ENCODE results near the gene GYS1.

Gene GYS1

GRCh38 chr19:48988286-48988685 lies 4.8 kb downstream of the GYS1 start:
- DNase-seq, result no peak

DNA sequence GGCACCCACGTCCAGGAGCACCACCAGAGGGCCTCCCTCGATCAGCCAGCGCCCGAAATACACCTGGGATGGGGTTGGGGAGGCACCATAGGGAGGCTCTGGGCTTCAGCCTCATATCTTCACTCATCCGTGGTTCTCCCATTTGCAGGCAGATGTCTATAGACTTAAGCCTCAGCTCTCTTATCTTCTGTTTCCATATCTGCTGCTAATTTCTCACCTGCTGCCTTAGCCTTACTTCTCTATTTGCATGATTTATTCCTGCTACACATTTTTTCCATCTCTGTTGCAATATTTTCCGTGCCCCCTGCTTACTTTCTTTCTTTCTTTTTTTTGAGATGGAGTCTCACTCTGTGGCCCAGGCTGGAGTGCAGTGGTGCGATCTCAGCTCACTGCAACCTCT lies 5.8 kb downstream of the GYS1 start:
- no peak for DNase-seq

GRCh38 chr19:48986211-48986610 lies 6.9 kb downstream of the GYS1 start:
- no peak for DNase-seq

- no peak for DNase-seq
These were observed 7.4 kb downstream of the GYS1 start for GRCh38 chr19:48985711-48986110.

- no peak for DNase-seq
These were observed 10.8 kb downstream of the GYS1 start for GRCh38 chr19:48982280-48982679.

- DNase-seq, result no peak
These were observed 16.0 kb downstream of the GYS1 start for GRCh38 chr19:48977061-48977460.

DNA sequence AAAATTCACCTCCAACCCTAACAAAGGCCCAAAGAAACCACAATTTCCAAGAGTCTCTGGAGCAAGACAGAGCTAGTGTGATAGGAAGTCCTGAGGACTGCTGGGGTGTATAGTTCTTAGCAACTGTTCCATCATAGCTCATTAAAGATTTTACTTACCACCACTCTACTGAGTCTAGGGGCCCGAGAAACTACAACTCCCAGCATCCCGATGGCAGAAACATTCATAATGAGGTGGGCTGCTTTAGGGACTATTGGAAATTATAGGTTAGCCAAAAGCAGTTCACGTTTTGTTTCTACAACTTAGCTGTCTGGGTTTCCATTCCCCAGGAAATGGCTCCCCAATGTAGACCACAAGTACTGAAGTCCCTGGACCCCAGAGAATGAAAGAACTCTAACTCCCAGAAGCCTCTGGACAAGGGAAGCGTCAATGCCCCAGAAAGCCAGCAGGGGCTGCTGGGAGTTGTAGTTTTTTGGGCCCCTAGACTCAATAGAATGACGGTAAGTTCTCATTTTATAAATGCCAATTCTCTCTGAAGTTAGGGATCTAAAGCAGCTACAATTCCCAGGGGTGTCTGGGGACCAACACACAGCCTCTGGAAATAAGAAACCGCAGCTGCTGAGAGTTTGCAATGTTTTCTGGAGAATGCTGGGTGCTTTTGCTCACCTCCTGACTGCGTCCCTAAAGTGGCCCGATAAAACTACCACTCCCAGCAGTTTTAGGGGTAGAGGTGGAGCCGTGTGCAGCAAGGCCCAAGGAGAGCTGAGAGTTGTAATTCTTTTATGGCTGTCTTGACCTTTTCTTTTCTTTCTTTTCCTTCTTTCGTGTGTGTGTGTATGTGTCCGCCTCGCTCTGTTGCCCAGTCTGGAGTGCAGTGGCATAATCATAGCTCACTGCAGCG lies 16.9 kb downstream of the GYS1 start:
- DNase-seq, result no peak

DNA sequence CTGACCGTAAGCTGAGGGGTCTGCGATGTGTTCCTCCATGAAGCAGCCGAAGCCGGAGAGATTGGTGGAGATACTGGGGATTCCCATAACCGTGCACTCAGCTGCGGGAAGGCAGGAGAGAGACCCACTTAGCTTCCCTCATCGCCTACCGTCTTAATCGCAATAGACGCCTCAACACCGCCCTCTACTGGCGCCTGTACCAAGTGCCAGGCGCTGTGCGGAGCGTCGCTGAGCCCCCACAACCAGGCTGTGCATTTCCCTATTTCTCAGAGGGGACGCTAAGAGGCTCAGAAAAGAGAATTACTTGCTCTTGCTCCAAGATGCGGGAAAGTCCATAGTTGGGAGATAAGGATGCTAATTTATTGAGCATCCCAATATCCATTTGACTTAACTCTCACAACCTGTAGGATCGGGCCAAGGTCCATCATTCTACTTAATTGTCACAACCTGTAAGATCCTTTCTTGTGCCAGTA lies 22.1 kb downstream of the GYS1 start:
- peak in 1 of 2 experiments; percentile 42 for DNase-seq

DNA sequence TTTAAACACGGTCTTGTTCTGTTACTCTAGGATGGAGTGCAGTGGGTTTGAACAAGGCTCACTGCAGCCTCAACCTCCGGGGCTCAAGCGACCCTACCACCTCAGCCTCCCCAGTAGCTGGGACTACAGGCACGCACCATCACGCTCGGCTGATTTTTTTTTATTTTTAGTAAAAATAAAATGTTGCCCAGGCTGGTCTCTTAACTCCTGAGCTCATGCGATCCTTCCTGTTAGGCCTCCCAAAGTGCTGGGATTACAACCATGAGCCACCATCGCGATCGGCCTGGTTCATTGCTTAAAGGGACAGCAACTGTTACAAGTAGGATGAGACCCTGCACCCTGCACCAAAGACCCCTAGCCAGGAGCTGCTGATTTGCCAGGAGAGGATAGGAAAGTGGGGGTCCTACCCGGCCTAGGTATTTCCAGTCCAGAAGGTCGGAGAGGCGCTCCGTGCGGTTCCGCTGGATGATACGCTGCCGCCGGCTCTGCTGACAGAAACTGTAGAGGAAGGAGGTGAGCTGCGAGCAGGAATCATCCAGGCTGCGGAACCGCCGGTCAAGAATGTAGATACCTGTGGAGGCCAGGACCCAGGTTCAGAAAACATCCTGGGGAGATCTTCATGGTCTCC lies 22.9 kb downstream of the GYS1 start:
- DNase-seq, result no peak

DNA sequence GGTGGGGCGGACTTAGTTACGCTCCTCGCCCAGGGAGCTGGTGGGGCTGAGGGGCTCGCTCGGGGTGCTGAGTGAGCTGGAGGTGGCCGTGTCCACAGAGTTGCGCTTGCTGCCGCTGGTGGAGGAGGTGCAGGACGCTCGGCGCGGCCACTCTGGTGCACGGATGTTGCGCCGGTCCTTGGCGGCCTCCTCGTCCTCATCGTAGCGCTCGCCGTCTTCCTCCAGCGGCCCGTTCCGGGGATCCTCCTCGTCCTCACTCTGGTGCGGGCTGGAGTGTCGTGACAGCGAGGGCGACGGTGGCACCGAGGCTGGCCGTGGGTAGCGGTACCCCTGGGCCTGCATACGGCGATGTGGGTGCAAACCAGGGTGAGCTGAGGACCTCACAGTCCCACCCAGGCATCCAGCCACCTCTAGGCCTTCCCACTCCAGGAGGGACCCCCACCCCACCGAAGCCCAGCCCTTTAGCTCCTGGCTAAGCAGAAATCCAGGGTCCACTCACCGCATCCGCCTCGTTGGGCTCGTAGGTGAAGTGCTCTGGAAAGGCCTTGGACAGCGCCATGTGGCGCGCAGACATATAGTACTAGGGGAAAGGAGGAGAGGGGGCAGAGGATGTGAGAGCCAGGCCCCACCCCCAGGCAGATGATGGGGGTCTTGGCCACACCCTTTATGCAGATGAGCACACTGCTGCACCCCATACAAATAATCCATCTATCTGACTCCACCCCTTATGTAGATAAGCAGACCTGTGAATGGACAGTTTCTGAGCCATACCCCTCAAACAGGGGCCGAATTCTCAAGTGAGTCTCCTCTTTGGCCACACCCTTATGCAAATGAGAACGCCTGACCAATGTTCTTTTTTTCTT lies 23.6 kb downstream of the GYS1 start:
- no peak for DNase-seq

- DNase-seq, result no peak
These were observed 24.3 kb downstream of the GYS1 start for GRCh38 chr19:48968813-48969218.

- no peak for DNase-seq
These were observed 24.9 kb downstream of the GYS1 start for GRCh38 chr19:48968179-48968661.

- DNase-seq, result no peak
These were observed 25.5 kb downstream of the GYS1 start for GRCh38 chr19:48967346-48968178.

DNA sequence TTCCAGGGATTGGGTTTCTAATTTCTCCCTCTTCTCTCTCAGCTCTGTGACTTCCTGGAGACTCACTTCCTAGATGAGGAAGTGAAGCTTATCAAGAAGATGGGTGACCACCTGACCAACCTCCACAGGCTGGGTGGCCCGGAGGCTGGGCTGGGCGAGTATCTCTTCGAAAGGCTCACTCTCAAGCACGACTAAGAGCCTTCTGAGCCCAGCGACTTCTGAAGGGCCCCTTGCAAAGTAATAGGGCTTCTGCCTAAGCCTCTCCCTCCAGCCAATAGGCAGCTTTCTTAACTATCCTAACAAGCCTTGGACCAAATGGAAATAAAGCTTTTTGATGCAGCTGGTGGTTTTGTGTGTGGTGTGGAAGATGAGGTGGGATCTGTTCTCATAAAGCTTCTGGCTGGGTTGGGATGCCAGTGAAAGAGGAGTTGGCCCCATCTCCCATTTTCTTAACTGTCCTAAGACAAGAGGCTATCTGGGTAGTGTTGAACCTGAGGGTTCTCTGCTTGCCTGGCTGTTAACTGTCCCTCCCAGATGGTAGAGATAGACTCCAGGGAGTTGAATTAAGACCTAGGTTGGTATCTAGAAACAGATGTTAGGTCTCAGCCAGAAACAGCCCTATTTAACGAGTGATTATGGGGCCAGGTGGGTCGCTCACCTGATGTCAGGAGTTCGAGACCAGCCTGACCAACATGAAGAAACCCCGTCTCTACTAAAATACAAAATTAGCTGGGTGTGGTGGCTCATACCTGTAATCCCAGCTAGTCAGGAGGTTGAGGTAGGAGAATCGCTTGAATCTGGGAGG lies 26.4 kb downstream of the GYS1 start:
- no peak for DNase-seq

DNA sequence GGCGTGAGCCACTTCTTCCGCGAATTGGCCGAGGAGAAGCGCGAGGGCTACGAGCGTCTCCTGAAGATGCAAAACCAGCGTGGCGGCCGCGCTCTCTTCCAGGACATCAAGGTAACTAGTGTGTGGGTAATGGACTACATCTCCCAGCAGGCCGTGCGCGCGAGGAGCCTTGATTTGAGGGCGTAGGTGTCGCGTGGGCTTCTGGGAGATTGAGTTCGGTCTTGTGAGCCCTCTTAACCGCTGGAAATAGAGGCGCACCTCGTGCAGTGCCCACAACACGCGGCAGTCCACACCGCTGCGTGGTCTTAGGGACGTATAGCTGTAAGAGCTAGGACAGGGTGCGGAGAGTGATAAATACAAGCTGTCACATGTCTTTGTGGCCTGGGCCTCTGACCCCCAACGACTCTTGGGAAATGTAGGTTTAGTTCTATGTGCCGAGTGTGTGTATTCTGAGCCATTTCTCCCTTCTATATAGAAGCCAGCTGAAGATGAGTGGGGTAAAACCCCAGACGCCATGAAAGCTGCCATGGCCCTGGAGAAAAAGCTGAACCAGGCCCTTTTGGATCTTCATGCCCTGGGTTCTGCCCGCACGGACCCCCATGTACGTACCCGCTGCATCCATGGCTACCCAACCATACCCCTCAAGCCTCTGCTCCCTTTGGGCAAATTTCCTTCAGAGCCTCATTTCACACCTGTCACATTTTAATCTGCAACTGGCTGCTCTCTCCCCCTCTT lies 27.1 kb downstream of the GYS1 start:
- DNase-seq, result peak; percentile 43 to 77

DNA sequence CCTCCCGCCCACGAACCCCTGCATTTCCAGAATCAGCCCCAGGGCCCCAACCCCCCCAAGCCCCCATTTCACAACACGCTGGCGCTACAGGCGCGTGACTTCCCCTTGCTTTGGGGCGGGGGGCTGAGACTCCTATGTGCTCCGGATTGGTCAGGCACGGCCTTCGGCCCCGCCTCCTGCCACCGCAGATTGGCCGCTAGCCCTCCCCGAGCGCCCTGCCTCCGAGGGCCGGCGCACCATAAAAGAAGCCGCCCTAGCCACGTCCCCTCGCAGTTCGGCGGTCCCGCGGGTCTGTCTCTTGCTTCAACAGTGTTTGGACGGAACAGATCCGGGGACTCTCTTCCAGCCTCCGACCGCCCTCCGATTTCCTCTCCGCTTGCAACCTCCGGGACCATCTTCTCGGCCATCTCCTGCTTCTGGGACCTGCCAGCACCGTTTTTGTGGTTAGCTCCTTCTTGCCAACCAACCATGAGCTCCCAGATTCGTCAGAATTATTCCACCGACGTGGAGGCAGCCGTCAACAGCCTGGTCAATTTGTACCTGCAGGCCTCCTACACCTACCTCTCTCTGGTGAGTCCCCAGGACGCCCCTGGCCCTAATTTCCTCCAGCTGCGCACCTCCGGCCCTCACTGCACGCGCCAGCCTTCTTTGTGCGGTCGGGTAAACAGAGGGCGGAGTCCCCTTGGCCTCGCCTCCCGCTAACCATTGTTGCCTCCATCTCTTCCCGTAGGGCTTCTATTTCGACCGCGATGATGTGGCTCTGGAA lies 27.9 kb downstream of the GYS1 start, which contains the start of gene FTL:
Gene FTL, plus strand, starts transcription at position 270 of the 766 bp plus-strand sequence. Its CDS starts 199 bp downstream, at position 469.
- DNase-seq, result peak; percentile 86 to 92

DNA sequence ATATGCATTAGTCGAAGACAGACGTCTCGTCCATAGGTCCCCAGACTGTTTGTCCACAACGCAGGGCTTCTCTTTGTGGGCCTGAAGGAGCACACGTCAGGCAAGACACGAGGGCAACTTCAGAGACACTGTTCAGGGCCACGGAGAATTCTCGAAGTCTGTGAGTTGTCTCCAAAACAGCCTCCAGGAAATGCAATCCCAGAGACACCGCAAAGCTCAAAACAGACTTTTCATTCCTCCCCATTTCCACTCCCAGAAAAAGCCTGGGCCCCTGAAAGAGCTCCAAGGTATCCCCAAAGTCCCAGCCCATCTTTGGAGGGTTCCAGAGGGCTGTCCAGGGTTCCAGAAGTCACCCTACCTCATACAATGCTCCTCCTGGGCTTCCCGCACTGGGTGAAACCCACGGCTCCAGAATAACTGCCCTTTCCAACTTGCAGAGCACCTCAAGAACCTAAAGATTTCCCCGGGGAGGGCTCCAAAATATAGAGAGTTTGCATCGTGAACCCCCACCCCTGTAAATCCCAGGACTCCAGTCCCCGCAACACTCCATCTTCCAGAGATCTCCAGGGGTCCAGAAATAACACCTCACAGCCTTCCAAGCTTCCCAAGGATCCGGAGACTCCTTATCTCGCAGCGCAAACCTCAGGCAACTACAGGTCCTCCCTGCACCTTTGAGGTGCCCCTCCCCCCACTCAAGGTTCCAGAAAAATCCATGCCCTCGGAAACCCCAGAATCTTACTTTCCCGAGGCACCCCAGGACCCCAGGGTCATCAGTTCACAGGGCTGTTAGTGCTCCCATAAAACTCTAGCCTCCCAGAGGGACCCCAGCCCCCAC lies 28.7 kb downstream of the GYS1 start:
- no peak for DNase-seq

- DNase-seq, result no peak
These were observed 29.5 kb downstream of the GYS1 start for GRCh38 chr19:48963371-48964204.

Data from cerebellar nuclear complex (tissue), 1 donor.